ENCODE measurements around the gene SLC25A17. TPM values are rescaled to one million over a fixed set of nuclear protein-coding genes. Genes with fewer than 3 reads are reported as not detected.
"Not testable (repeated sequence)": the region's sequence is repeated elsewhere in the genome, so short reads cannot be mapped to it uniquely, and the experiment has no call there.

The SLC25A17 gene
- total and polyA plus RNA-seq, 7 donors, result 2.7 to 16.3 (median 4.6) TPM

- ATAC-seq (no peak), DNase-seq (no peak)
- TF ChIP-seq CTCF (IDR thresholded peaks at IDR 0.05), result no peak
- H3K27ac ChIP-seq, result no peak overlapping the region
- H3K36me3 ChIP-seq (ENCODE audit: insufficient read depth in 1 of 2, low read depth in 1 of 2), result peaks cover 5 to 81% of the 10 kb centered on the region in 2 donors
- no peaks in the 10 kb centered on the region for H3K4me1 ChIP-seq
- intact Hi-C loops (cut with DNase I), result no loop called here
- H3K4me3 ChIP-seq, result no peak overlapping the region
- 92 to 96% (median 96%) methylated on average over 22 of the region's 22 CpGs for whole genome bisulfite sequencing, 3 donors
- no peaks in the 10 kb centered on the region for H3K9me3 ChIP-seq
- no peaks in the 10 kb centered on the region for H3K27me3 ChIP-seq (ENCODE audit: insufficient read depth in 3 of 3, low read length in 2 of 3)
Observed at GRCh38 chr22:40789131-40789530, 30.0 kb downstream of the SLC25A17 start.

DNA sequence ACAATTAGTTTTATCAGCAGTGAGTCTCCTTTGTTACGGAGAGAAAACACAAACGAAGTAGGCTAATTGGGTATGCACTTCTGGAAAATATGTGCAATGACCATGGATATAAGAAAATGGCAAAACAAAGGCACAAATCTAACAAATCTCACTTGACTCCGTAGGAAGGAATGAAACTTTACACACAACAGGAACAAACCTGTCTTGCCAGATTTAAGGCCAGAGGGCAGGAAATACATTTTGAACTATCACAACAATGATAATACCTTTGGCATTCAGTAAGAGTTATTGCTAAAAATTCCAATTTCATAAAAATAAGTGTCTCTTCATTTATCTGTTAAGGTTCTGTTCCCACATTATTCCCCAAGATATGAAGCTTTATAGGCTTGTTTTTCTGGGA is 36.6 kb downstream of the SLC25A17 start:
- TF ChIP-seq CTCF (IDR thresholded peaks at IDR 0.05), result no peak
- Histone ChIP-seq H3K27me3 (ENCODE audit: insufficient read depth in 3 of 3, low read length in 2 of 3) (no peaks in the 10 kb centered on the region), H3K36me3 (ENCODE audit: insufficient read depth in 1 of 2, low read depth in 1 of 2) (peaks cover 4 to 76% of the 10 kb centered on the region in 2 donors), H3K4me3 (no peak overlapping the region), H3K27ac (no peak overlapping the region), H3K4me1 (no peaks in the 10 kb centered on the region), H3K9me3 (no peaks in the 10 kb centered on the region)
- intact Hi-C loops (cut with DNase I), result no loop called here
- ATAC-seq, result no peak
- WGBS, 3 donors, result 84 to 92% (median 89%) methylated on average over 3 of the region's 3 CpGs
- DNase-seq, result no peak

DNA sequence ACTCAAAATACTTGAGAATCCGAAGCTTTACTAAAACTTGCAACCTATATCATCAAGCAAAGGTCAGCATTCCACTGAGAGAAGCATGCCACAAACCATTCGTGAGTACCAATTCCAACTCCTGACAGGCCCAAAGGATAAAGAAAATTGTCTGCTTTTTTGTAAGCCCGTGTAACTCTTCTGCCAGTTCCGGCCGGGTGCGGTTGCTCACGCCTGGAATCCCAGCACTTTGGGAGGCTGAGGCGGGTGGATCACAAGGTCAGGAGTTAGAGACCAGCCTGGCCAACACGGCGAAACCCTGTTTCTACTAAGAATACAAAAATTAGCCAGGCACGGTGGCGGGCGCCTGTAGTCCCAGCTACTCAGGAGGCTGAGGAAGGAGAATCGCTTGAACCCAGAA is 37.4 kb downstream of the SLC25A17 start:
- H3K4me3 ChIP-seq; H3K27me3 ChIP-seq (ENCODE audit: insufficient read depth in 3 of 3, low read length in 2 of 3); ATAC-seq; DNase-seq; H3K9me3 ChIP-seq; H3K27ac ChIP-seq; intact Hi-C loops (cut with DNase I); H3K4me1 ChIP-seq: not testable (repeated sequence)
- peaks cover 7 to 76% of the 10 kb centered on the region in 2 donors for H3K36me3 ChIP-seq (ENCODE audit: insufficient read depth in 1 of 2, low read depth in 1 of 2)
- 93 to 95% (median 94%) methylated on average over 11 to 14 of the region's 14 CpGs for WGBS, 3 donors

DNA sequence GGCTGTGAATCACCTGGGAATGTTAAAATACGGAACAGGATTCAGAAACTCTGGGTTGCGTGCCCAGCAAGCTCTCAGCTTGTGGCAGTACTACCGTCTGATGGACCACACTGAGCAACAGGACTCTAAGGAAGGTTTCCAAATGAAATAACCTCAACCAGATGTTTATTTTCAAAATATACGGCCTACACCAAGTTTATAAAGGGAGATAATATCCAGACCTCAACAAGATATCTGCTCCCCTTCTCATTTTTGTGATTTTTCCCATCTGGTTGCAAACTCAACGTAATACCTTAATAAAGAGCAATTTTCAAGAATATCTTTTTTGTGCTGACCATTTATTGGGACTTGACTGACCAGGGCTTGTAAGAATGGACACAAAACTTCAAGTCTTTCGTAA is 49.4 kb downstream of the SLC25A17 start:
- intact Hi-C loops (cut with DNase I), result no loop called here
- Histone ChIP-seq H3K27ac (no peak overlapping the region), H3K9me3 (no peaks in the 10 kb centered on the region), H3K36me3 (ENCODE audit: insufficient read depth in 1 of 2, low read depth in 1 of 2) (peaks cover 0 to 68% of the 10 kb centered on the region in 2 donors), H3K4me3 (no peak overlapping the region), H3K27me3 (ENCODE audit: insufficient read depth in 3 of 3, low read length in 2 of 3) (no peaks in the 10 kb centered on the region), H3K4me1 (no peaks in the 10 kb centered on the region)
- TF ChIP-seq CTCF (IDR thresholded peaks at IDR 0.05), result no peak
- 92 to 94% (median 93%) methylated on average over 6 of the region's 6 CpGs for WGBS, 3 donors
- DNase-seq (no peak), ATAC-seq (no peak)

DNA sequence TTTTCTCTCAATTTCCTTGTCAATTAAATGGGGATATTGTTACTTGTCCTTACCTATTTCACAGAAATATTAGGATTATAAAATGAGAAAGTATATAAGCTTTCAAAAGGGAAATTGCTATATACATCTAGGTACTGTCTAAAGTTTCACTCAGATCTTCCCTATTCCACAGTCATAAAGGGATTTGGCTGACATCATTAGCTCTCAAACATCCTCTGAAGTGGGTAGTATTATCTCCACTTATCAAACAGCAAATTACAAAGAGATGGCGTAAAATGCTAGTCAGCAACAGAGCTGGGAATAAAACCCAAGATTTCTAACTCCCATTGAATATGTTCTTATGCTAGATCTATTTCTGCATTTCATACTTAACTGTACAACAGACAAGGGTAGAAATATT is 50.9 kb downstream of the SLC25A17 start:
- Histone ChIP-seq H3K27me3 (ENCODE audit: insufficient read depth in 3 of 3, low read length in 2 of 3) (no peaks in the 10 kb centered on the region), H3K36me3 (ENCODE audit: insufficient read depth in 1 of 2, low read depth in 1 of 2) (peaks cover 0 to 53% of the 10 kb centered on the region in 2 donors), H3K9me3 (no peaks in the 10 kb centered on the region), H3K4me1 (no peaks in the 10 kb centered on the region), H3K27ac (no peak overlapping the region), H3K4me3 (no peak overlapping the region)
- intact Hi-C loops (cut with DNase I), result no loop called here
- WGBS, 3 donors, result 96 to 99% (median 98%) methylated on average over 1 of the region's 1 CpG
- no peak for DNase-seq
- no peak for ATAC-seq
- no peak for TF ChIP-seq CTCF (IDR thresholded peaks at IDR 0.05)

All from psoas muscle (tissue), 8 donors.